HG03175 (cell line): ENCODE results near the gene CCSER1.
A peak's percentile ranks its signal among the peaks of the same experiment; 100 is the strongest.
"Not testable (repeated sequence)": the region's sequence is repeated elsewhere in the genome, so short reads cannot be mapped to it uniquely, and the experiment has no call there.

ENCODE experiments used
- ATAC-seq: cut with Tn5 transposase; IDR thresholded peaks from one replicate; pipeline ENCODE4 v1.9.1; 2021; ENCODE audit warnings: mild to moderate bottlenecking, moderate library complexity; ENCODE audit not compliant: unreplicated experiment

The CCSER1 gene

DNA sequence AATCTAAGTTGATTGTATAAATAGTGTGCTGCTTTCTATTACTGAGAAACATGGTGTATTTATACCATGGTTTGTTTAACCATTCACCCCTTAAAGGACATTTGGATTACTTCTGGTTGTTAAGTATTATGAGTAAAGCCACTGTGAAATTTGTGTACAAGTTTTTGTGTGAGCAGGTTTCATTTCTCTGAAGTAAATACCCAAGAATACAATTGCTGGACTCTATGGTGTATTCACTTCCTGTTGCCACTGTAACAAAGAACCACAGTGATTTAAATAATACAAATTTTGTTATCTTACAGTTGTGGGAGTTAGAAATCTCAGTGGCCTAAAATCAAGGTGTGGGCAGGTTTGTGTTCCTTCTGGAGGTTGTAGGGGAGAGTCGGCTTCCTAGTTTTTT lies 869.6 kb downstream of the CCSER1 start:
- peak; percentile 72 for ATAC-seq

DNA sequence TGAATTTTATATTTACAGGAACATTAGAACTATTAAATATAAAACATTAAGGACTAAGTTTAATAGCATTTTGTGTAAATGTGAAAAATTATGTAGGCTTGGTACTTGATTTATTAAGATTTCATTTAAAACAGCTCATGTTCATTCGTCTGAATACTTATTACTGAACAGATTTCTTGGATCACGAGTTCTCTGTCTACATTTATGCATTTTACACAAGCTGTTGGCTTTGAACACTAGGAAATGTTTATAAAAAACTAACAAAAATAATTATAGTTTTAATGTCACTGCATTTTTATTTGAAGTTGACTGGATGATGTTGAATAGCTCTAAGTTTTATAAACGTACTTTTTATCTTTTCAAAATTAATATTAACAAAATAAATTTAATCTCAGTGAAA lies 888.7 kb downstream of the CCSER1 start:
- no peak for ATAC-seq

DNA sequence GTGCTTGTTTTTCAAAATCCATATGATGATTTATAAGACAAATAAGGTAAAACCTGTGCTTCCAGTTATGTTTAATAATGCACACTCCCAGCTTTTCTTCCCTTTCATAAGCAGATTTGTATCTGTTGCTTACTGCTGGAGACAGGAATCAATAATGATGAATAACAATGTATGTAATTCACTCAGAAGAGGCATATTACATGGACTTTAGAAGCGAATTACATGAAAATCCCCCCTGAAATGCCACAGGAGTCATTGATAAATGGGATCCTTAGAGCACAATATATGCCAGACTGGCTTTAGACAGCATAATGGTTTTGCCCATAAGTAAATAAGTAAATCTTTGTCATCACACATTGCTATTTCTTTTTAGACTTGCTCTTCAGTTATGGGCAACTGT lies 892.3 kb downstream of the CCSER1 start:
- ATAC-seq: no peak

DNA sequence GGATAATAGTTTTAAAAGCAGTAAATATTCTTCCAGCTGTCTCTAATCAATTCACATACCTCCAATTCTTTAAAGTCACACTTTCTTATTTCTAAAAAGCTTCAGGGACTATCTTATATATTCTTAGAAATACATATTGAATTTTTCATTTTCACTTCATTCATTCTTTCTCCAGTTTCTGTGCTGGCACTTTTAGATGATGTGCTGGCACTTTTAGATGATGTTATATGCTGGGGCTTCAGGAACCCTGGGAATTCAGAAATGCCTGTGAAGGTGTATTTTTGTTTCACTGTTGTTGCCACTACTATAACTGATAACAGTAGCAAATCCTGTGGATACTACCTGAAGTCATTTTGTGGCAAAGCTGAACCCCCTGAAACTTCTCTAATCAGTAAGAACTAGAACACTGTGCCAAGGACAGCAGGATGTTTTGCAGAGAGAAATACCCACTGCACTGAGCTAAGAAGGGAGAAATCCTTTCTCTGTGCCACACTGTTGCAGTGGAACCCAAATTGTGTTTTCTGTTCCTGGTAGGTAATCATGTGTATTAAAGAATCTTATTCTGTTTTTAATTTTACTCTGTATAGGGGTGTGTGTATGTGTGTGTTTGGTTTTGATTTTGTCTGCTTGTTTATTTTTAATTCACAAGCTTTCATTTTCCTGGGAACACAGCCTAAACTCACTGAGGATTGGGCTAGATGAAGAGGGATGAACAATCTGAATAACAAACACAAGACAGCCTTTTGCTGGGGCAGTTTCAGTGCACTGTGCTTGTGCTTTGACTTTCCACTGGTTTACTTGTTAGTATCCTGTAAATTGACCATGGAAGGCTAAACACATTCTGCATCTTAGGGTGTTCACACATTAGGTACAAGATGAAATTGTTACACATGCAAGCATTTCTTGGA lies 898.3 kb downstream of the CCSER1 start:
- ATAC-seq: no peak

DNA sequence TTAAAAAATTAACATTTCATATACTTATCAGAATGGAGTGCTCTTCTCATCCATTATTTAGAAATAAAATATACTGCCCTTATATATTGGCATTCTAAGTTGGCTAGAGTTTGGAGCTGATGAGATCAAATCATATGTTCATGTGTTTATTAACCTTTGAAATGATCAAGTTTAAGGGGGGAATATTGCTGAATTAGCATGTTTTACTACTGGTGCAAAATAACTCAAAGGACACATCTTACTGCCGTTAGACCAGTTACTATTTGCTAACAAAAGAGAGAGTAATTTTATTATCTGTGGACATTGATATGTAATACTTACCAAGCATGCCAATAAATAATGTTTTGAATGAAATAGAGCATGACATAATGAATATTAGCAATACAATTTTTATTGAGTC lies 901.0 kb downstream of the CCSER1 start:
- ATAC-seq: no peak

DNA sequence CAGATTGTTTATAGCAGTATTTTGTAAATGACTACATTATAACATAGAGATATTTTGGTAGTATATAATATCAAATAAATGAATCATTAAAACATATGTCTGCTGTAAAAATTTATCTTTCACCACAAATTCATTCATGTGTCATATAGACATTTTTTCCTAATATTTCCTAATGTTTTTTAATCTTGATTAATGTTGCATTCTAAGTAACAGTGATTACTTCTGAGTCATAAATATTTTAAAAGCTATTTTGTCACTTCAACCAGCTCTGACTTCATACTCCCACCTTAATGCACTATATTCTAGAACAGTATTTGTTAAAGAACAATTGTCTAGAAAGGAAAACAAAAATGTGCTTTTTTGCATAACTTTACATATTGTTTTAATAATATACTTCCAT lies 904.6 kb downstream of the CCSER1 start:
- no peak for ATAC-seq

DNA sequence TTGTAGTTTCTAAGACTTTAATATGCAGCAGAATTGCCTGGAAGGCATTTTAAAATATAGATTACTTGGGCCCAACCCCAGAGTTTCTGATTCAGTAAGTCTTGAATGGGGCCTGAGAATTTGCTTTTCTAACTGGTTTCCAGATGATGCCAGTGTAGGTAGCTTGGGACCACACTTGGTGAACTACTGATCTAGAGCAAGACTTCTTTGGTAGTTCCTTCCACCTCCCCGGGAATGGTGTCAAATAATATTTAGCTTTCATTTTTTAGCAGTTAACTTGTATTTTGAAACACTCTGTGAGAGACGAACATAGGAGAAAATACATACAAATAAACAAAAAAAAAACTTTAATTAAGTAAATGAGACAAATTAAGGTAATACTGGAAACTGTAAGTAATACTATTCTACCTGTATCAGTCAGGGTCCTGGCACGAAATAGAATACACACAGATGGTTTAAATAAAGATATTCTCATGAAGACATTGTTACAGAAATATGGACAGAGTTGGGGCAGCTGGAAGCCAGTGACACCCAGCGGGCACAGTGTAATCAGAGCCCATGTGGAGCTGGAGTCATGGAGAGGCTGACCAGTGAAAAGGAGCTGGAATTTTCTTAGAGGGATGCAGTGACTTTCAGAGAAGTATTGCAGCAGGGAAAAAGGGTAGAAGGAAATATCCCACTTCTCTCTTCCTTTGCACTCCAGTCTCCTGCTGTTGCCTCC lies 905.7 kb downstream of the CCSER1 start:
- no peak for ATAC-seq

DNA sequence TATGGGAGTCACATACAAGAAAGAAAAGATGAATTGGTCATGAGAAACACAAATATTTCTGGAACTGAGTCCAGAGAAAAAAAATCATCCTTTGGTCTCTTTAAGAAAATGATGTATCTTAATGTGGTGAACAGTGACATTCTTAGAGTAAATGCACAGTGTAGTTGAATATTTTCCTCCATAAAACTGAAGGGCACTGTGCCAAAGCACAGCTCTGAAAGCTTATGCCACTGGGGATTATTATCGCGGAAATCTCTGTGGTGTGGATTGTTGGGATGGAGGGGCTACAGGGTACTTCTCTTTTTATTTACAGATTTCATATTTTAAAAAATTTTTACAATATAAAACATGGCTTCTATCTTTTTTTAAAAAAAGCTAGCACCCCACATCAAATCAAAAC lies 908.1 kb downstream of the CCSER1 start:
- no peak for ATAC-seq

DNA sequence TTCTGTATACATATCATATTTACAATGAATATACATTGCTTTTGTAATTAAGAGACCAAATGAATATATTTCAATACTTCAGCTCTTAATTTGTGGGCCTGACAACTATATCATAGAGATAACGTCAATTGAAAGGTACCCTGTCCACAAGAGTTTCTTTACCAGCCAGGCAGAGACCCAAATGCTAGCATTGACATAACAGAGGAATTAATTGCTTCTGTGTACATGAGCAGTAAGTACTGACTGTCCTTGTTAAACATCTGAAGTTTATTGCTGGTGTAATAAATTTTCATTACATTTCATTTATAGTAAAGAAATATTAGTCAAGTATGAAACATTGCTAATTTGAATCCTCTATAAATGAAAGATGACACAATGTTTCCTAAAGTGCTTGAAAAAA lies 910.8 kb downstream of the CCSER1 start:
- ATAC-seq: no peak

DNA sequence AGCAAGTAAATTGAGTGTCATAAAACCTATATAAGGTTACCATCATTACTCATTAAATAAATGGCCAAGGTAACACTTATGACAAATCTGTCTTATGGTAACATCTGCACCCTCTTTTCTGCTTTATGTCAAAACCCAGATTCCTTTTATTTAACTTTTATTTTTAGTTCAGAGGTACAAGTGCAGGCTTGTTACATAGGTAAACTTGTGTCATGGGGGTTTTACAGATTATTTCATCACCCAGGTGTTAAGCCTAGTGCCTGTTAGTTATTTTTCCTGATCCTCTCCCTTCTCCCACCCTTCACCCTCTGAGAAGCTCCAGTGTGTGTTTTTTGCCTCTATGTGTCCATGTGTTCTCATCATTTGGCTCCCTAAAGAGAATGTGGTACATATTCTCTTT lies 930.7 kb downstream of the CCSER1 start:
- no peak for ATAC-seq

DNA sequence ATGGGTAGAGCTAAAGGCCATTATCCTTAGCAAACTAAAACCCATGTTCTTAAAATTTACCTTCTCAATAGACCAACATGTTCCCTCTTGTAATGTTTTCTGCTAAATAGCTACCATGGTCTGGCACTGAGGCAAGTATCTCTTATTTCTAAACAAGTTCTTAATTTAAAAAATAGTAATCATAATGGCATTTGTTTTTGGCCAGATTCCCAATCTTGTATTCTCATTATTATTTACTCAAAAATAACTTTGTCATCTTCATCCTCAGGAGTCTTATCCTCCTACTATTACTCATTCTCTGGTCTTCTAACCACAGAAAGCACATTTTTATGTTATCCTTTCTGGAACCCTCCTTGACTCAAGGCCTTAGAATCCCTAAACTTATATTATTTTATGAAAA lies 931.2 kb downstream of the CCSER1 start:
- ATAC-seq: no peak

DNA sequence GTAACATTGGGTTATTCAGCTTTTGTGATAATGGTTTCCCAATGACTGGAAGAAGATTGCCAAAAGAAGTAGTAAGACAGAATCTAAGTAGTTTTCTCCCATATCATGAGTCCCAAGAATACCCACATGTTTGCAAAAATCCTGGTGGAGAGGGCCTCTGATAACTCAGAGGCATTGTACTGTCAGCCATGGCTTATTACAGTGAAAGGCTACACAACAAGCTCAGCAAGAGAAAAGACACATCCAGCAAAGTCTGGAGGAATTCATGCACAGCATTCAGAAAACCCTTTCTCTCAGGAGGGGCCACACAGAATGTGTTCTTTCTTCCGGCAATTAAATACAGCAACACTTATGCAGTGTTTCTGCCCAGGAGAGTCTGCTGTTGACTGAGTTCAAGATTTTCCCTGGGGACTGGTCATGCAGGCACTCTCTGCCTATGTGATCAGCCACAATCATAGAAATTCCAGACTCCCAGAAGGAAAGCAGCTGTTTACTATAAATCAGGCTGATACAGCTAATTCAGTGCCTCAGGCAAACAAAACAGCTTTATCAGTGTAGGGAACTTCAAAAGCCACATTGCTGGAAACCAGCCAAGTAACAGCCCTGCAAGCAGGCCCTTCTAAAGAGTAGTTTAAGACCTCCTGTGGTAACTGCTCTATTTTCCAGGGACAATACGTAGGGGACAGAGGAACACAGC lies 937.1 kb downstream of the CCSER1 start:
- ATAC-seq: no peak

DNA sequence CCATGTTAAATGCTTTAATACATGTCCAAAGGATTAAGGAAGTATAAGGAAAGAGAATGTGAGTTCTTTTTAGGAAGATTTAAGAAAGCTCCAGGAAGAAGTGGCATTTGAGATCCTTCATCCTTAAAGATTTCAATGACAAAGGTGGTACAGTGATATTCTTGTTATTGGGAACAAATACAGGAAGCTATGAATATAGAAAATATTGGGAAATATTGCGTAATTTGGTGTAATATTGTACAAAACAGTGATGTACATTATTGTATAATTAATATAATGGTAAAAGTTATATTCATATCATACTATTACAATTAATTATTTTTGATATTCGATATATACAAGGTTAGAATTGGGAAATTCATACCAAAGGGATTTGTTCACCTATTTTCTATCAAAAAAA lies 937.9 kb downstream of the CCSER1 start:
- no peak for ATAC-seq

DNA sequence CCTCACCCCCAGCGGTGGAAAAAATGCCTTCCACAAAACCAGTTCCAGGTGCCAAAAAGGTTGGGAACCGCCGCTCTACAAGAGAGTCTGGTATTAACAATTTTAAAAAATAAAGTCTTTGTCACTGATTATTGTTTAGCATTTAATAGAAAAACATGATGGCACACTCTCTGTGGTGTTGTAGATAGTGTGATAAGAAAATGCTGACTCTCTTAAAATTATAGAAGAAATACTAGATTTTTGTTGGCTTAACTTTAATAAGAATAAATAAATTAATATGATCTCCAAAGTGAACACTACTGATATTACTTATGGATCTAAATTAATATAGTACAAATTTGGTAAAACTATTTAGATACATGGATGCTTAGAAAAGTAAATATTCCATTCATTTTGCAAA lies 943.5 kb downstream of the CCSER1 start:
- no peak for ATAC-seq

DNA sequence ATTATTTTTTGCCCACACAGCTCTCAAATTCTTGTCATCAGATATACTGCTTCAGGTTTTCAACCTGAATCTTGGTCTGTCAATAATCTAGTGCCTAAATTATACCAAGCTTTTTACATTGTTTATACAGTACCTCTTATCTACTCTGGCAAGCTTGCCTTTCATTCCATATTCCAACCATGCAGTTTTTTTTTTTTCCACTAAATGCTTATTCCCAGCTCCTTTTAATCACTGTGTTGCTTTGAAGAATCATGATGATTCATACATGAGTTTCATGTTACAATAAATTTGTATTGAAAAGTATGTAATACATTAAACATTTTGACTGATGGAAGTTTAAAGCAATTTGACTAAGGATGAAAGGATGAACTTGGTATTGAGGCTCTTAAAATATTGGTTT lies 949.0 kb downstream of the CCSER1 start:
- ATAC-seq: no peak

DNA sequence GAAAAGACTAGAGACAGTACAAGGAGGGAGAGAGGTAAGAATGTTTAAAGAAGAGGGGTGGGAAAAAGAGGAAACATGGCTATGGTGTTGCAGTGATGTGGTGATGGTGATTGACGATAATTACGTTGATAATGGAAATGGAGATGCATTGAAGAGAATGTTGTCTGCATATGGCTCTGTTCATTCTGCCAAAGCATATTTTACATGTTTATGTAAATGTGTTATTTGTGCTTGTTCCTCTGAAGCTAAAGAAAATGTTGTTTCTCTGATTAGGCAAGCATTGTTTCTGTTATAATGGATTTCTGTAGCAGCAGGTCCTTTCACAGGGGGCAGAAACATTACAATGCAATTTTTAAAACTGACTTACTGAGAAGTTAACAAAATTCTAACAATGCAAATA lies 958.8 kb downstream of the CCSER1 start:
- no peak for ATAC-seq

DNA sequence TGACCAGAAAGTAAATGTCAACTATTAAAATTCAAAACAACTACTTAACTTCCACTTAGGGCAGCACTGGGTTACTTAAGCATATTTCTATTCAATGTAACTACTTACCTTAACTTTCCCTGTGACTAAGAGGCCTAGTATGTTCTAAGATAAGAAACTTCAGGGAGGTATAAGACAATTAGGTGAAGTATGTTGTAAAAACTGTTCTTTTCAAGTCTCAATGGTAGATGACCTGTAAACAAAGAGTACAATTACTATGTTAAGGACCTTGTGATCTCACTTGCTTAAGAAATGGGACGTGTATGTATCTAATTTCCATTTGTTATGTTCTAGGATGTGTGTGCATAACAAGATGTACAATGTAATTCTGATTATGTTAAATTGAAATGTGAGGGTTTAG lies 960.5 kb downstream of the CCSER1 start:
- ATAC-seq: no peak

DNA sequence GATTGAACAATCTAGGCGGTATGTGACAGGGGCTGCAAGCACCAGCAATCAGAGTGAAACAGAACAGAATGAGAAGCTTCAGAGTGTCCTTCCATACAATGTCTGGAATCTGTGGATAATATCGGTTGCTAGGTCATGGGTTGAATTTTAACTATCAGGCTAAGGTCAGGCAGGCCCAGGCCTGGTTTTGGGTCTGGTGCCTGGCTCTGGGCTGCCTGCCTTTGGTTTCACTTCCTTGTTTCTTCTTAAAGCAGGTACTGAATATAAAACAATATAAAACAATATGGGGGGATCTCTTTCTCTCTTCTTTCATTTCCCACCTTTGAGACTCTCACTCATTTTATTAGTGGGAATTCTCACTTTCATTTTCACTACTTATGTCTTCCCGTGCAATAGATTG lies 962.0 kb downstream of the CCSER1 start:
- ATAC-seq: no peak

DNA sequence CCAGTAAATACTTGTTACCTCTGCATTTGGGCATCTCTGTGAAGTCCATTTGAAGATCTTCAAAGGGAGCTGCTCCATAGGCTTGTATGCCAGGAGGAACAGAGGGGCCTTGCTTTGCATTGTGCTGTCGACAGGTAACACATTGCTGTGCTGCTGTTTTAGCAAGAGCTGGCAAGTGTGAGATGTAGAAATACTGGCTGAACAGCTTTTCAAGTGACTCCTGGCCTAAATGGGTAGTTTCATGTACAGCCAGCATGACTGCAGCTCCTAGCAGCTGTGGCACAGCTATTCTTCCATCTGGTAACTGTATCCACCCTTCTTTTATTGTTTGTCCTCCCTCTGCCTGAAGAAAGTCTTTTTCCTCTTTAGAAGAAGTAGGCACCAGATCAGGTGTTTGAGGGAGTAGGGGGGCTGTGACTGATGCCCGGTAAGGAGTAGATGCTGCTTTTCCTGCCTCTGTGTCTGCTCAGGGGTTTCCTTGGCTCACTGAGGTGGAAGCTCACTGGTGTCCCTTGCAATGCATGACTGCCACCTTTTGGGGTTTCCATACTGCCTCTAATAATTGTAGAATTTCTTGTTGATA lies 965.3 kb downstream of the CCSER1 start:
- ATAC-seq: no peak

DNA sequence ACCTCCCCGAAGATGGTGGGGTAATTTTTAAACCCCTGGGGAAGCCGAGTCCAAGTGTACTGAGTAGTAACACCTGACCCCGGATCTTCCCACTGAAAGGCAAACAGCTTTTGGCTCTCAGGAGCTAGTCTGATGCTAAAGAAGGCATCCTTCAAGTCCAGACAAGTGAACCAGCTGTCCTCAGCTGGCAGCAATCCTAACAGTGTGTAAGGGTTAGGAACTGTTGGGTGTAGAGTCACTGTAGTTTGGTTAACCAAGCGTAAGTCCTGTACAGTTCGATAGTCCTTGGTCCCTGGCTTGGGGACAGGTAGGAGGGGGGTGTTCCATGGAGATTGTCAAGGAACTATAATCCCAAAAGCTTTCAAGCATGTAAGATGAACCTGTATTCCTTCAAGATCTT lies 967.0 kb downstream of the CCSER1 start:
- ATAC-seq: not testable (repeated sequence)

DNA sequence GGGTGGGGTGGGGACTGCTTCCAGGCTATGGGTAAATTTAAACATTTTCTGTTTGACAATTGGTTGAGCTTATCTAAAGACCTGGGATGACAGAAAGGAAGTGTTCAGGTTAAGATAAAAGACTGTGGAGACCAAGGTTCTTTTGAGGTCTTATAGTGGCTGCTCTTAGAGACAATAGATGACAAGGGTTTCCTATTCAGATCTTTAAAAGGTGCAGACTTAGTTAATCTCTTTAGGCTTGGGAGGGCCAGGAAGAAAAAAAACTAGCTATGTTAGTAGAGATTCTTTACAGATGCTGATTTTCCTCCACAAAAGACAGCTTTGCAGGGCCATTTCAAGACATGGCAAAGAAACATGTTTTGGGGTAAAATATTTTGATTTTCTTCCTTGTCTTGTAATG lies 972.5 kb downstream of the CCSER1 start:
- no peak for ATAC-seq
